NCI-H128 (cell line): ENCODE data around the gene GPX6.
"Not testable (repeated sequence)": the region's sequence is repeated elsewhere in the genome, so short reads cannot be mapped to it uniquely, and the experiment has no call there.

Experiments
- DNase-seq: peaks from one replicate; lab custom pipeline; 2025; ENCODE audit not compliant: unreplicated experiment; lab: John Stamatoyannopoulos, UW

The GPX6 gene

DNA sequence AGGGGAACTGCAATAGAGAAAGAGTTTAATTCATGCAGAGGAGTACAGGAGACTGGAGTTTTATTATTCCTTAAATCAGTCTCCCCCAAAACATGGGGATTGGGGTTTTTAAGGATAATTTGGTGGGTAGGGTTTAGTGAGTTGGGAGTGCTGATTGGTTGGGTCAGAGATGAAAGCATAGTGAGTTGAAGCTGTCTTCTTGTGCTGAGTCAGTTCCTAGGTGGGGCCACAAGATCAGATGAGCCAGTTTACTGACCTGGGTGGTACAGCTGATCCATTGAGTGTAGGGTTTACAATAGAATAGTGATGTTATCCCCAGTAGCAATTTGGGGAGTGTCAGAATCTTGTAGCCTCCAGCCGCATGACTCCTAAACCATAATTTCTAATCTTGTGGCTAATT, 29.1 kb downstream of the GPX6 start:
- DNase-seq: no peak

DNA sequence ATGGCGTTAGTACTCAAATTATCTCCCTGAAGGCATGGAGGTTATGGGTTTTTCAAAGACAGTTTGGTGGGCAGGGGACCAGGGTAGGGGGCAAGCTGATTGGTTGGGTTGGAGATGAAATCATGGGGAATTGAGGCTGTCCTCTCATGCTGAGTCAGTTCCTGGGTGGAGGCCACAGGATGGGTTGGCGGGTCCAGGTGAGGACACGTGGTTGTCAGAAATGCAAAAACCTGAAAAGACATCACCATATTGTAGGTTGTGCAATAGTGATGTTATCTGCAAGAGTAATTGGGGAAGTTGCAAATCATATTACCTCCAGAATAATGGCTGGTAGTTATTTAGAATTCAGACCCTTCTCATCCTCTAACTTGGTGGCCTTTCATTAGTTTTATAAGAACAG, 30.1 kb downstream of the GPX6 start:
- DNase-seq: no peak

DNA sequence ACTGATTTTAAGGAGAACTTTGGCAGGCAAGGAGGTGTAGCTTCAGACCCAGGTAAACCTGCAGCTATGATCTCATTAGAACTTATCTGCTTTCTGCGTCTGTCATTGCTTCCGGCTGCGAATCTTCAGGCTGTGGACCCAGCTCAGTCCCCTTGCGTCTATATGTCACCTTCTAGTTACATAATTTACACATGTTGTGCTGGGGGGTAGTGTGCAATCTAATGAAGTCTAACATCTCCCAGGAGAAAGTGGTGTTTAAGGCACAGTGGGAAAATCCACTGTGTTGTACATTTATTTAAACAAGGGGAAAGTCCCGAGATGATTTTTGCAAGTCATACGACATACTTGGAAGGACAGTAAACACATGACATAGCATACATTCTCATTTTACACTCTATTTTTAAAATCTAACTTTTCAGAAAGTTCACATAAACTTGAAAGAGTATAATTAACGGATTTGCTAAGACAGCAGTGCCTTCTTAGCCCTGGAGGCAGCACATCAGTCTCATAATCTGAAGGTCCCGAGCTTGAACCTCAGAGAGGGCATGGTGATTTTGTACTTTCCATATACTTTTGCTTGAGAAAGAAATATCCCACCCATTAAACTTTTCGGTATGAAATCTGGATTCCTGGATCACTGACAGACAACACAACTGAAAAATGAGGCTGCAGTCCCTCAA, 35.2 kb downstream of the GPX6 start:
- no peak for DNase-seq

DNA sequence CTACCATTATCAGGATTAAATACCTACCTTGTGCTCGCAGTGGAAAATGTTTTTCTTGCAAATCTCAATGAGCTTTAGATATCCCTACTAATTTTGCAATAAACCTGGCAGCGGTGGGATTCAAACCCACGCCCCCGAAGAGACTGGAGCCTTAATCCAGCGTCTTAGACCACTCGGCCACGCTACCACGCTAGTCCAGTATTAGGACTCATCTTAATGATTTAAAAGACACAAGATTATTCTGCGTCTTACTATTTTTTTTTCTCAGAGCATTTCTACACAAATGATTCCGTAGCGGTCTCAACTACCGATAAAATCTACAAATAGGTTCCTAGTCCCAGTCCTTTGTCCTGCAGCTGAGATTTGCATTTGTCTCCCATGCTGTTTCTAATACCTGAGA, 37.1 kb downstream of the GPX6 start:
- DNase-seq: no peak

DNA sequence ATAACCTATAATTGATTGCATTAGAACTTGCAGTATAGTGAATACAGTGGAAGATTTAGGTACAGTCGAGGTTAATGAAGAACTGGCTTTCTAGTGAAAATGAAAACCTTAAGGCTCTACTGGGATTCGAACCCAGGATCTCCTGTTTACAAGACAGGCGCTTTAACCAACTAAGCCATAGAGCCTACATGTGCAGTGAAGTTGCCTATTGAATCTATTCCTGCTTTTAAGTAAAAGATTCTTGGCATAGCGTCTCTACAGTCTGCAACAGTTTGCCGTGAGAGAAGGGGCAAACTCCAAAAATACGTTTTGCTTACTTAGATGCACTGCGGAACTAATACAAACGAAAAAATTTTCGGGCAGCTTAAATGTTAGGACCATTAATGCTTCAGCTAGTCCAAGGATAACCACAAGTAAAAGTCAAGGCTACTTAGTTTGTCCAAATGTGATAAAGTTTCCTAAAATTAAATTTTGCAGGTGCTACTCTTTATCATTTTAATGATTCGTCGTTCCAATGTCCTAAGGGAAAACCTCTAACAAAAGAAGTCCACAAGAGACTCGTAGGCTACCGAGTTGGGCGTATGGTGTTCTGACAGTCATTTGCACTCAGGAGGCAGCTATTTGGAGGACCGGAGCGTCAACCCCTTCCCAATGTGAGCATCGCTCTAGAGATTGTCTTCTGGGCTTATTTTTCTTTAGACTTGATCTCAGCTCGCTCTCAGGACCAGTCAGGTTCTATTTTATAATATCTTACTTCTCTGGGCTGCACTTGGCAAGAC, 41.0 kb downstream of the GPX6 start:
- DNase-seq: no peak

DNA sequence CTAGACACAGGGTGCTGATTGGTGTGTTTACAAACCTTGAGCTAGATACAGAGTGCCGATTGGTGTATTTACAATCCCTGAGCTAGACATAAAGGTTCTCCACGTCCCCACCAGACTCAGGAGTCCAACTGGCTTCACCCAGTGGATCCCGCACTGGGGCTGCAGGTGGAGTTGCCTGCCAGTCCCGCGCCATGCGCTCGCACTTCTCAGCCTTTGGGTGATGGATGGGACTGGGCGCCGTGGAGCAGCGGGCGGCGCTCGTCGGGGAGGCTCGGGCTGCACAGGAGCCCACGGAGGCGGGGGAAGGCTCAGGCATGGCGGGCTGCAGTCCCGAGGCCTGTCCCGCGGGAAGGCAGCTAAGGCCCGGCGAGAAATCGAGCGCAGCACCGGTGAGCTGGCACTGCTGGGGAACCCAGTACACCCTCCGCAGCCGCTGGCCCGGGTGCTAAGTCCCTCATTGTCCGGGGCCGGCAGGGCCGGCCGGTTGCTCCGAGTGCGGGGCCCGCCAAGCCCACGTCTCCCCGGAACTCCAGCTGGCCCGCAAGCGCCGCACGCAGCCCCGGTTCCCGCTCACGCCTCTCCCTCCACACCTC, 46.3 kb downstream of the GPX6 start:
- not testable (repeated sequence) for DNase-seq

DNA sequence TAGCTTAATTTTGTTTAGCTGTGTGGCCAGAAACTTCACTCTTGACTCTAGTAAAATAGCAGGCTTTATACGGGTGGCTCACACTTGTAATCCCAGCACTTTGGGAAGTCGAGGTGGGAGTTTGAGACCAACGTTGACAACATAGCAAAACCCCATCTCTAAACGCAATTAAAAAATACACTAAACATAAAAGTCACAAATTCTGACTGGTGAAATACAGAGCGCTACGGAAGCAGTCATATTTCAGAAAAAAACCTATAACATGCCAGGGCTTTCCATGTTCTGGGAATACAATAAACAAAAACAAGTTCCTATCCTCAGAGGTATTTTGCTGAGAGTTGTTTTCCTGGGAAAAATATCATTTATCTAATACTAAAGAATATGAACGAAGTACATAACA, 47.5 kb downstream of the GPX6 start:
- DNase-seq: no peak

DNA sequence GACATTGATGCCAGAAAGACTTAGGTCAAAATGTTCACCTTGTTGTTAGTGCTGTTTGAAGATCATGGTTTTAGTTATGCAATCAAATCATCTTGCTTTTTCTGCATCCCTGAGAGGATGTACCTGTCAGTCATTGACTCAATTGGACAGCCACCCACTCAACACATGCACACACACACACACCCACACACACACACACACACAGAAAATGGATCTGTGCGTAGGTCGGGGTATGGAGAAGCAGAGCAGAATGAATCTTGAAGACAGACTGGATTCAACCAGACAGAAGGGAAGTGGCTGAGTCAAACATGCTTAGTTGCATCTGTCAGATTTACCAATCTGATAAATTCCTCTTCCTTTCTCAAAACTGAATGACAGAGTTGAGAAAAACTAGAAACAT, 53.2 kb downstream of the GPX6 start:
- no peak for DNase-seq

DNA sequence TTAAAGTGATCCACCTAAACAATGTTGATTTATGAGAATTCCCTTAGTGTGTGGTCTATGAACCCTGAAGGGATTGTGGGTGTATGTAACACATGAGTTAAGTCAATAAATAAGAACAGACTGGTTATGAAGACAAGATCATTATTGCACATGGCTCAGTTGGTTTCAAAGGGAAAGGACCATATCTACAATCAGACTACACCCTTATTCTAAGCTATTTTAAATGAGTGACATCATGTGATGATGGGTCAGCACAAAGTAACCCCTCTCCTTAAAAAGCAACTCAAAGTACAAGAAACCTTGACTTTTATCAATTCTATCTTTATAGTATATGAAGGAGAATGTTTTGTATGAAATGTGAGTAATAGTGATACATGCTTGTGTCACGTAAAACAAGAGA, 57.0 kb downstream of the GPX6 start:
- no peak for DNase-seq
